H1 (cell line): Measurements from ENCODE around the gene PCDH9. TPM values are rescaled to one million over a fixed set of nuclear protein-coding genes. Genes with fewer than 3 reads are reported as not detected.

Experiments
- CTCF ChIA-PET: fragments of 300-600 bp; sonication (Branson Sonifier 250); formaldehyde crosslinking; loops from one replicate; lab custom pipeline; 2021; ENCODE audit not compliant: partially characterized antibody; lab: Charles Lee
- POLR2A ChIA-PET: fragments of 300-600 bp; sonication (Branson Sonifier 250); formaldehyde crosslinking; loops from one replicate; lab custom pipeline; 2021; ENCODE audit warnings: inconsistent platforms; ENCODE audit not compliant: partially characterized antibody; lab: Charles Lee
- DNase-seq, 2 experiments: peaks; one replicate each; pipeline versions ENCODE4 v3.0.0 to v3.0.0-alpha.2; 2010 to 2022; ENCODE audit warnings: low spot score in 2 of 2, low read depth in 1 of 2, mixed read lengths in 1 of 2
- FAIRE-seq: peaks from 2 replicates; lab custom pipeline; 2011; peaks lifted over from hg19 to GRCh38; lab: Jason Lieb, UNC
- H2AFZ ChIP-seq: 2 replicates; pipeline ENCODE4 v1.8.1; 2012; ENCODE audit warnings: low read length, inconsistent platforms
- H2AK5ac ChIP-seq: 2 replicates; pipeline ENCODE4 v1.6.1; 2013; ENCODE audit warnings: low read depth, low read length
- H2BK120ac ChIP-seq: replicated peaks from 2 replicates; pipeline ENCODE3; 2013; ENCODE audit warnings: low read depth, low read length, inconsistent platforms
- H2BK12ac ChIP-seq: 2 replicates; pipeline ENCODE4 v1.6.1; 2013; ENCODE audit warnings: low read depth, low read length
- H2BK15ac ChIP-seq: 2 replicates; pipeline ENCODE4 v1.6.1; 2013; ENCODE audit warnings: low read length
- H2BK20ac ChIP-seq: 2 replicates; pipeline ENCODE4 v1.6.1; 2013; ENCODE audit warnings: low read length
- H2BK5ac ChIP-seq: 2 replicates; pipeline ENCODE4 v1.6.1; 2013; ENCODE audit warnings: low read depth, low read length
- H3K14ac ChIP-seq: 2 replicates; pipeline ENCODE4 v1.6.1; 2013; ENCODE audit warnings: inconsistent platforms; ENCODE audit not compliant: insufficient read length
- H3K18ac ChIP-seq: 2 replicates; pipeline ENCODE4 v1.6.1; 2013; ENCODE audit warnings: low read length; ENCODE audit errors: extremely low read depth
- H3K23ac ChIP-seq: 2 replicates; pipeline ENCODE4 v1.6.1; 2013; ENCODE audit warnings: inconsistent platforms; ENCODE audit not compliant: insufficient read length
- H3K23me2 ChIP-seq: 2 replicates; pipeline ENCODE4 v1.6.1; 2013; ENCODE audit warnings: low read depth, low read length
- H3K27ac ChIP-seq: 2 replicates; pipeline ENCODE4 v1.6.1; 2011; ENCODE audit warnings: low read depth, low read length, inconsistent platforms
- H3K27me3 ChIP-seq, 4 experiments: replicated peaks in 1 of 4; 1 replicate in 1 of 4; 2 replicates in 3 of 4; pipeline versions ENCODE4 v1.6.1 to v1.8.1; 2011 to 2013; ENCODE audit warnings: low read length in 3 of 4, mild to moderate bottlenecking in 3 of 4, inconsistent platforms in 2 of 4, mixed read lengths in 2 of 4, moderate library complexity in 1 of 4; ENCODE audit not compliant: control insufficient read depth in 3 of 4, insufficient read depth in 3 of 4; ENCODE audit errors: extremely low read depth in 1 of 4
- H3K36me3 ChIP-seq, 4 experiments: 2 replicates each; pipeline versions ENCODE4 v1.6.1 to v1.8.1; 2011 to 2013; ENCODE audit warnings: mild to moderate bottlenecking in 4 of 4, low read length in 3 of 4, moderate library complexity in 2 of 4, control low read depth in 1 of 4, inconsistent platforms in 1 of 4; ENCODE audit not compliant: insufficient read depth in 4 of 4, control insufficient read depth in 2 of 4
- H3K4ac ChIP-seq: replicated peaks from 2 replicates; pipeline ENCODE3; 2013; ENCODE audit warnings: low read length, low read depth, mixed read lengths, inconsistent platforms; ENCODE audit not compliant: insufficient read length
- H3K4me1 ChIP-seq, 4 experiments: replicated peaks in 1 of 4; 1 replicate in 1 of 4; 2 replicates in 3 of 4; pipeline versions ENCODE4 v1.6.1 to v1.8.1; 2011 to 2013; ENCODE audit warnings: low read length in 3 of 4, inconsistent platforms in 2 of 4, mixed read lengths in 1 of 4; ENCODE audit not compliant: insufficient read depth in 4 of 4, control insufficient read depth in 3 of 4
- H3K4me2 ChIP-seq, 2 experiments: 2 replicates each; pipeline versions ENCODE4 v1.6.1 to v1.8.1; 2011 to 2013; ENCODE audit warnings: low read depth in 2 of 2, low read length in 2 of 2, control low read depth in 1 of 2, inconsistent platforms in 1 of 2, mild to moderate bottlenecking in 1 of 2; ENCODE audit not compliant: insufficient read depth in 1 of 2
- H3K4me3 ChIP-seq, 4 experiments: fragments of 200-600, 300-600 bp in 1 of 4; sonication (generic), shearing (Covaris generic), sonication (Bioruptor Twin) in 1 of 4; 2 replicates each; pipeline versions ENCODE4 v1.5.1 to v1.8.1; 2011 to 2016; ENCODE audit warnings: low read length in 4 of 4, low read depth in 3 of 4, control low read depth in 2 of 4, inconsistent platforms in 2 of 4, mild to moderate bottlenecking in 2 of 4, mixed read lengths in 1 of 4, moderate library complexity in 1 of 4; ENCODE audit not compliant: insufficient read depth in 2 of 4; ENCODE audit errors: extremely low read depth in 1 of 4
- H3K56ac ChIP-seq: replicated peaks from 2 replicates; pipeline ENCODE3; 2013; ENCODE audit warnings: low read depth, mild to moderate bottlenecking, mixed read lengths, low read length, inconsistent platforms; ENCODE audit not compliant: insufficient read length
- H3K79me1 ChIP-seq: 2 replicates; pipeline ENCODE4 v1.6.1; 2013; ENCODE audit warnings: low read depth, low read length, control low read depth
- H3K79me2 ChIP-seq, 2 experiments: 2 replicates each; pipeline versions ENCODE4 v1.6.1 to v1.8.1; 2012 to 2013; ENCODE audit warnings: low read length in 2 of 2, mild to moderate bottlenecking in 2 of 2, inconsistent platforms in 1 of 2; ENCODE audit not compliant: insufficient read depth in 2 of 2, control insufficient read depth in 1 of 2
- H3K9ac ChIP-seq, 4 experiments: replicated peaks in 1 of 4; 1 replicate in 1 of 4; 2 replicates in 3 of 4; pipeline versions ENCODE4 v1.6.1 to v1.8.1; 2011 to 2013; ENCODE audit warnings: low read depth in 3 of 4, low read length in 3 of 4, control low read depth in 2 of 4, mild to moderate bottlenecking in 2 of 4, moderate library complexity in 2 of 4, inconsistent platforms in 1 of 4; ENCODE audit errors: extremely low read depth in 1 of 4
- H3K9me3 ChIP-seq, 2 experiments: 2 replicates each; pipeline versions ENCODE4 v1.6.1 to v1.8.1; 2012 to 2013; ENCODE audit warnings: mild to moderate bottlenecking in 2 of 2, moderate library complexity in 2 of 2, control low read depth in 1 of 2, inconsistent platforms in 1 of 2, low read depth in 1 of 2, low read length in 1 of 2, mixed read lengths in 1 of 2; ENCODE audit not compliant: insufficient read depth in 2 of 2
- H4K20me1 ChIP-seq, 2 experiments: replicated peaks in 1 of 2; 2 replicates each; pipeline versions ENCODE3 to v1.8.1; 2011 to 2013; ENCODE audit warnings: inconsistent platforms in 2 of 2, low read length in 2 of 2, mild to moderate bottlenecking in 1 of 2; ENCODE audit not compliant: insufficient read depth in 2 of 2, control insufficient read depth in 1 of 2
- H4K5ac ChIP-seq: 2 replicates; pipeline ENCODE4 v1.6.1; 2013; ENCODE audit warnings: low read length, low read depth, mixed read lengths, inconsistent platforms; ENCODE audit not compliant: insufficient read length
- H4K8ac ChIP-seq: 2 replicates; pipeline ENCODE4 v1.8.0; 2013; ENCODE audit warnings: mild to moderate bottlenecking, moderate library complexity, low read length, inconsistent platforms; ENCODE audit not compliant: insufficient read depth; ENCODE audit errors: extremely low read depth
- H4K91ac ChIP-seq: replicated peaks from 2 replicates; pipeline ENCODE3; 2013; ENCODE audit warnings: low read length, mixed read lengths, inconsistent platforms; ENCODE audit not compliant: insufficient read length
- BCL11A ChIP-seq, 2 experiments: IDR thresholded peaks; one replicate each; pipeline ENCODE4 v1.6.1; 2011; ENCODE audit warnings: low read depth in 2 of 2, low read length in 2 of 2, mild to moderate bottlenecking in 2 of 2
- JUN ChIP-seq: IDR thresholded peaks from 2 replicates; pipeline ENCODE4 v1.6.1; 2011; ENCODE audit warnings: low read depth, mild to moderate bottlenecking, improper control_type of control experiment, low read length
- MAFK ChIP-seq: IDR thresholded peaks from 2 replicates; pipeline ENCODE4 v1.6.1; 2012; ENCODE audit warnings: low read depth, mild to moderate bottlenecking, improper control_type of control experiment, low read length
- PHF8 ChIP-seq: fragments of 200-600 bp; sonication (generic); conservative IDR thresholded peaks from 2 replicates; pipeline ENCODE4 v1.7.1; 2012; ENCODE audit warnings: low read depth, mild to moderate bottlenecking, inconsistent platforms, low read length, moderate library complexity
- RBBP5 ChIP-seq: IDR thresholded peaks from 2 replicates; pipeline ENCODE4 v1.7.1; 2012; ENCODE audit warnings: low read depth, mild to moderate bottlenecking, inconsistent platforms, low read length, moderate library complexity, borderline replicate concordance
- WGBS, 2 experiments: shearing (Covaris generic) in 1 of 2; methylation state at CpG; one replicate each; pipeline versions ENCODE4 v1.1.6 to v1.1.7; 2013 to 2015; ENCODE audit warnings: low lambda C conversion rate in 2 of 2, mixed read lengths in 2 of 2, inconsistent platforms in 1 of 2, low coverage in 1 of 2, missing lambda C conversion rate in 1 of 2; ENCODE audit not compliant: insufficient replicate concordance in 2 of 2, insufficient coverage in 1 of 2, insufficient read length in 1 of 2; ENCODE audit errors: extremely low coverage in 1 of 2, missing lambda C conversion rate in 1 of 2; 5-methylcytosine and 5-hydroxymethylcytosine counted together
- polyA plus RNA-seq, 7 experiments: library from polyadenylated mRNA; depleted of rRNA in 3 of 7; stranded (reverse) in 5 of 7; unstranded in 2 of 7; fragments of >200 nt in 5 of 7; fragments of 200-250 nt in 2 of 7; gene quantifications; 1 replicate in 5 of 7; 2 replicates in 1 of 7; 4 replicates in 1 of 7; pipeline versions ENCODE4 v1.2.1 to v1.2.3, GENCODE V29; 2011 to 2013; ENCODE audit warnings: missing spikeins in 2 of 7, mixed read lengths in 2 of 7
- total RNA-seq: library from RNA; stranded (reverse); fragmentation: NEBNext Ultra II Directional; extraction: Animal tissue kit (Norgen Biotek cat#: 25700); gene quantifications from 2 replicates; pipeline ENCODE4 v1.2.1, GENCODE V29; 2021
- TF ChIP-seq, protein P1 (sequence below): IDR thresholded peaks from 2 replicates; pipeline ENCODE4 v1.6.1; 2011; ENCODE audit warnings: low read depth, mild to moderate bottlenecking, low read length; ENCODE audit not compliant: insufficient read depth

PCDH9 gene
- total and polyA plus RNA-seq, 2 of the 8 experiments (the other 6 are each of a cell fraction or from before 2014, with no cell fraction given), result 0.12 to 0.60 TPM

DNA sequence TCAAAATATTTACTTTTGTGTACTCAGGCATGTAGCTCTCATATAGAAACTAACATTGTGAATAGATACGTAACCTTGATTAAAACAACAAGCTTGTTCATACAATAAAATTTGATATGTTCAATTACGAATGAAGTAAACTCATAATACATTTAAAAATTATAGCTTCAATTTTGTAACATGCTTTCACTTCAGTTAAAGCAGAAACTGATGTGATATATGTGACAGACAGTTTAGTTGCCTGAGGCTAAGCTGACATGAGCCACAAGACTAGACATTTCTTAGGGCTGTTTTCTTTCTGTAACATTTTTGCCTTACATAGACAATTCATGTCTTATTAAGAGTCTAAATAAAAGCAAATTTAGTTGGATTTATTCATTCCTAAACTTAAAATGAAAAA is 526.0 kb downstream of the PCDH9 start:
- no peak overlapping the region for H4K8ac ChIP-seq
- H2BK15ac ChIP-seq, result no peak overlapping the region
- H3K14ac ChIP-seq, result no peak overlapping the region
- TF ChIP-seq RBBP5, result no peak
- TF ChIP-seq, protein P1, sequence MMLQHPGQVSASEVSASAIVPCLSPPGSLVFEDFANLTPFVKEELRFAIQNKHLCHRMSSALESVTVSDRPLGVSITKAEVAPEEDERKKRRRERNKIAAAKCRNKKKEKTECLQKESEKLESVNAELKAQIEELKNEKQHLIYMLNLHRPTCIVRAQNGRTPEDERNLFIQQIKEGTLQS, result no peak
- no peak for TF ChIP-seq PHF8
- no peak for TF ChIP-seq JUN
- TF ChIP-seq MAFK, result no peak
- TF ChIP-seq BCL11A (IDR thresholded peaks at IDR 0.05; ENCODE audit: low read depth in 2 of 2, low read length in 2 of 2), result no peak
- H3K4me1 ChIP-seq, result no peaks in the 10 kb centered on the region
- CTCF ChIA-PET, result no interaction called here
- no peak overlapping the region for H2BK20ac ChIP-seq
- no peaks in the 10 kb centered on the region for H3K23me2 ChIP-seq
- 82% methylated on average over 2 of the region's 2 CpGs; no CpG with 5 or more reads in 1 of the 2 experiments for WGBS, 2 experiments
- H4K20me1 ChIP-seq, result no peaks in the 10 kb centered on the region
- no peak overlapping the region for H3K18ac ChIP-seq
- no peak overlapping the region for H2BK120ac ChIP-seq
- no peaks in the 10 kb centered on the region for H3K36me3 ChIP-seq
- no peak overlapping the region for H3K27ac ChIP-seq
- H3K79me1 ChIP-seq, result no peaks in the 10 kb centered on the region
- no peaks in the 10 kb centered on the region for H3K79me2 ChIP-seq
- H2BK5ac ChIP-seq, result no peak overlapping the region
- no peak overlapping the region for H3K23ac ChIP-seq
- H4K5ac ChIP-seq, result no peak overlapping the region
- H4K91ac ChIP-seq, result no peak overlapping the region
- no peak overlapping the region for H3K4me2 ChIP-seq
- H2AK5ac ChIP-seq, result no peak overlapping the region
- no peak overlapping the region for H2BK12ac ChIP-seq
- no peak overlapping the region for H3K56ac ChIP-seq
- H3K4me3 ChIP-seq, result no peak overlapping the region
- POLR2A ChIA-PET, result no interaction called here
- DNase-seq (no peak), FAIRE-seq (no peak)
- no peak overlapping the region for H2AFZ ChIP-seq
- H3K9ac ChIP-seq, result no peak overlapping the region
- no peaks in the 10 kb centered on the region for H3K27me3 ChIP-seq
- H3K9me3 ChIP-seq, result no peaks in the 10 kb centered on the region
- H3K4ac ChIP-seq, result no peak overlapping the region
